ENCODE data around the gene IFT80. TPM values are rescaled to one million over a fixed set of nuclear protein-coding genes. Genes with fewer than 3 reads are reported as not detected.

Gene IFT80
- polyA plus RNA-seq, 3 donors, result 1.3 to 7.7 (median 1.4) TPM

- H3K79me2 ChIP-seq (ENCODE audit: insufficient read depth, low read length), result no peaks in the 10 kb centered on the region
- H3K27ac ChIP-seq (ENCODE audit: low read depth in 1 of 2, low read length in 2 of 2), result no peak overlapping the region
- H3K9me3 Mint-ChIP-seq, result peaks cover 0 to 15% (median 12%) of the 10 kb centered on the region in 7 donors
- peaks cover 25% of the 10 kb centered on the region for H3K4me1 Mint-ChIP-seq
- H3K4me3 Mint-ChIP-seq, result peak overlapping the region; percentile 84 to 96
- no peak for TF ChIP-seq CTCF (IDR thresholded peaks at IDR 0.05)
- H3K9ac ChIP-seq (ENCODE audit: insufficient read depth, low read length, poor library complexity, severe bottlenecking), result peak overlapping the region; percentile 17
- intact Hi-C loops (cut with micrococcal nuclease), result loop anchor here in 1 of 2 donors (10.0 kb wide), 1 partner anchor 189 kb away; no protein-coding TSS in a partner anchor
- peaks cover 22 to 31% of the 10 kb centered on the region in 2 donors for H3K4me1 ChIP-seq (ENCODE audit: control insufficient read depth in 1 of 2, insufficient read depth in 2 of 2, low read length in 2 of 2)
- peaks cover 30 to 48% of the 10 kb centered on the region in 2 donors for H3K27me3 ChIP-seq (ENCODE audit: control insufficient read depth in 2 of 2, insufficient read depth in 2 of 2, low read length in 2 of 2)
- H3K27ac Mint-ChIP-seq, result no peak overlapping the region
- peaks cover 9 to 12% of the 10 kb centered on the region in 2 donors for H3K36me3 Mint-ChIP-seq
- H3K9me3 ChIP-seq (replicated peaks in 1 of 2; ENCODE audit: control insufficient read depth in 1 of 2, insufficient read depth in 1 of 2, low read length in 2 of 2), result peaks cover 0 to 5% of the 10 kb centered on the region in 2 donors
- H3K27me3 Mint-ChIP-seq (ENCODE audit: low read depth in 3 of 3), result peaks cover 32 to 46% (median 34%) of the 10 kb centered on the region in 3 donors
- peak overlapping the region; percentile 77 for H2AFZ ChIP-seq (ENCODE audit: insufficient read depth, low read depth, low read length, poor library complexity, severe bottlenecking)
- peak overlapping the region; percentile 20 to 74 (median 22) for H3K4me3 ChIP-seq (replicated peaks in 1 of 3; ENCODE audit: low read depth in 2 of 3, low read length in 3 of 3)
- DNase-seq, result peak in 2 of 3 donors; percentile 16 to 19
- no peaks in the 10 kb centered on the region for H3K36me3 ChIP-seq (replicated peaks in 1 of 2; ENCODE audit: control insufficient read depth in 1 of 2, insufficient read depth in 2 of 2, low read length in 2 of 2)
- under 1% methylated on average over 85 of the region's 87 CpGs for WGBS (ENCODE audit: insufficient coverage)
- H4K20me1 ChIP-seq (ENCODE audit: insufficient read depth, low read length), result no peaks in the 10 kb centered on the region
- peak overlapping the region; percentile 82 for H3K4me2 ChIP-seq (replicated peaks; ENCODE audit: extremely low read depth, low read length, poor library complexity, severe bottlenecking)
Measured at GRCh38 chr3:160226026-160226907, 172.8 kb downstream of the IFT80 start.

DNA sequence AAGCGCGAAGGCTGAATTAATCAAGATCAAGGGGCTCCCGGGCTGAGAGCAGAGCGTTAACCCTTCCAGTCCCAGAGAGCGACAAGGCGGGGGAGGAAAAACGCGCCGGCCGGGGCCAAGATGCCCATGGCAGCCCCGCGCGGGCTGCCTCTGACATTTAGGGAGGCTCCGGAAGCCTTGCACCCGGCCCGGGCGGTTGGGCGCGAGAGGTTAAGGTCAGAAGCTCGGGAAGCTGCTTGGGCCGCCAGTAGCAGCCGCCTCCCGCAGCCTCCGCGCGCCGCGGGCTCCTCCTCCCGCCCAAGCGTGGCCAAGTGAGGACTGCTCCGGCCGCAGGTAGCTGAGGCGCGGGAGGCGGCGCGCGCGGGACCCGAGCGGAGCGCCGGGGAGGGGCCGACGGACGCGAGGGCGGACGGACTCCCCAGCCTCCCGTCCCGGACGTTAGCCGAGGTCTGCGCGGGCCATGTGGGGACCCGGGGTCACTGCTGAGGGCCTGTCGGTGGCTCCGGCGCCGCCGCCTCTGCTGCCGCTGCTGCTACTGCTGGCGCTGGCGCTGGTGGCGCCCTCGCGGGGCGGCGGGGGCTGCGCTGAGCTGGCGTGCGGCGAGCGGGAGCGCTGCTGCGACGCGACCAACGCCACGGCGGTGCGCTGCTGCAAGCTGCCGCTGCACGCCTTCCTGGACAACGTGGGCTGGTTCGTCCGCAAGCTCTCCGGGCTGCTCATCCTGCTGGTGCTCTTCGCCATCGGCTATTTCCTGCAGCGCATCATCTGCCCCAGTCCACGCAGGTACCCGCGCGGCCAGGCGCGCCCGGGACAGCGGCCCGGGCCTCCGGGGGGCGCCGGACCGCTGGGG is 173.6 kb downstream of the IFT80 start, which contains the start of gene C3orf80:
C3orf80 (plus strand) TSS at position 247 of the 850 bp plus-strand sequence; CDS start at position 461, 214 bp downstream.
- H2AFZ ChIP-seq (ENCODE audit: insufficient read depth, low read depth, low read length, poor library complexity, severe bottlenecking), result peak within 1 kb of the TSS; percentile 77
- peak; percentile 27 for TF ChIP-seq CTCF (IDR thresholded peaks at IDR 0.05)
- no peaks in the 10 kb centered on the region for H3K79me2 ChIP-seq (ENCODE audit: insufficient read depth, low read length)
- H3K4me3 ChIP-seq (replicated peaks in 1 of 3; ENCODE audit: low read depth in 2 of 3, low read length in 3 of 3), result peak within 1 kb of the TSS; percentile 22 to 74 (median 50)
- H3K36me3 ChIP-seq (replicated peaks in 1 of 2; ENCODE audit: control insufficient read depth in 1 of 2, insufficient read depth in 2 of 2, low read length in 2 of 2), result no peaks in the 10 kb centered on the region
- H3K27ac ChIP-seq (ENCODE audit: low read depth in 1 of 2, low read length in 2 of 2), result no peak within 1 kb of the TSS
- H3K9ac ChIP-seq (ENCODE audit: insufficient read depth, low read length, poor library complexity, severe bottlenecking), result peak within 1 kb of the TSS; percentile 34
- H3K9me3 ChIP-seq (replicated peaks in 1 of 2; ENCODE audit: control insufficient read depth in 1 of 2, insufficient read depth in 1 of 2, low read length in 2 of 2), result peaks cover 0 to 5% of the 10 kb centered on the region in 2 donors
- WGBS (ENCODE audit: insufficient coverage), result under 1% methylated on average over 104 of the region's 104 CpGs
- H4K20me1 ChIP-seq (ENCODE audit: insufficient read depth, low read length), result no peaks in the 10 kb centered on the region
- H3K4me2 ChIP-seq (replicated peaks; ENCODE audit: extremely low read depth, low read length, poor library complexity, severe bottlenecking), result peak within 1 kb of the TSS; percentile 82
- DNase-seq, result peak; percentile 25 to 42 (median 33)
- Mint-ChIP-seq H3K9me3 (peaks cover 0 to 15% (median 12%) of the 10 kb centered on the region in 7 donors), H3K4me1 (peaks cover 25% of the 10 kb centered on the region), H3K27me3 (ENCODE audit: low read depth in 3 of 3) (peaks cover 32 to 46% (median 34%) of the 10 kb centered on the region in 3 donors), H3K36me3 (peaks cover 9 to 12% of the 10 kb centered on the region in 2 donors), H3K4me3 (peak within 1 kb of the TSS; percentile 84 to 96), H3K27ac (peak within 1 kb of the TSS in 1 of 7 donors; percentile 15)
- peaks cover 22 to 31% of the 10 kb centered on the region in 2 donors for H3K4me1 ChIP-seq (ENCODE audit: control insufficient read depth in 1 of 2, insufficient read depth in 2 of 2, low read length in 2 of 2)
- intact Hi-C loops (cut with micrococcal nuclease), result loop anchor here in 1 of 2 donors (10.0 kb wide), 1 partner anchor 189 kb away; no protein-coding TSS in a partner anchor
- peaks cover 30 to 48% of the 10 kb centered on the region in 2 donors for H3K27me3 ChIP-seq (ENCODE audit: control insufficient read depth in 2 of 2, insufficient read depth in 2 of 2, low read length in 2 of 2)
